H1 (cell line): ENCODE results near the gene IL6R. TPM values are rescaled to one million over a fixed set of nuclear protein-coding genes. Genes with fewer than 3 reads are reported as not detected.

Source experiments
- CTCF ChIA-PET: fragments of 300-600 bp; sonication (Branson Sonifier 250); formaldehyde crosslinking; loops from one replicate; lab custom pipeline; 2021; ENCODE audit not compliant: partially characterized antibody; lab: Charles Lee
- POLR2A ChIA-PET: fragments of 300-600 bp; sonication (Branson Sonifier 250); formaldehyde crosslinking; loops from one replicate; lab custom pipeline; 2021; ENCODE audit warnings: inconsistent platforms; ENCODE audit not compliant: partially characterized antibody; lab: Charles Lee
- DNase-seq, 2 experiments: peaks; one replicate each; pipeline versions ENCODE4 v3.0.0 to v3.0.0-alpha.2; 2010 to 2022; ENCODE audit warnings: low spot score in 2 of 2, low read depth in 1 of 2, mixed read lengths in 1 of 2
- FAIRE-seq: peaks from 2 replicates; lab custom pipeline; 2011; peaks lifted over from hg19 to GRCh38; lab: Jason Lieb, UNC
- H2AFZ ChIP-seq: 2 replicates; pipeline ENCODE4 v1.8.1; 2012; ENCODE audit warnings: low read length, inconsistent platforms
- H2AK5ac ChIP-seq: 2 replicates; pipeline ENCODE4 v1.6.1; 2013; ENCODE audit warnings: low read depth, low read length
- H2BK120ac ChIP-seq: replicated peaks from 2 replicates; pipeline ENCODE3; 2013; ENCODE audit warnings: low read depth, low read length, inconsistent platforms
- H2BK12ac ChIP-seq: 2 replicates; pipeline ENCODE4 v1.6.1; 2013; ENCODE audit warnings: low read depth, low read length
- H2BK15ac ChIP-seq: 2 replicates; pipeline ENCODE4 v1.6.1; 2013; ENCODE audit warnings: low read length
- H2BK20ac ChIP-seq: 2 replicates; pipeline ENCODE4 v1.6.1; 2013; ENCODE audit warnings: low read length
- H2BK5ac ChIP-seq: 2 replicates; pipeline ENCODE4 v1.6.1; 2013; ENCODE audit warnings: low read depth, low read length
- H3K14ac ChIP-seq: 2 replicates; pipeline ENCODE4 v1.6.1; 2013; ENCODE audit warnings: inconsistent platforms; ENCODE audit not compliant: insufficient read length
- H3K18ac ChIP-seq: 2 replicates; pipeline ENCODE4 v1.6.1; 2013; ENCODE audit warnings: low read length; ENCODE audit errors: extremely low read depth
- H3K23ac ChIP-seq: 2 replicates; pipeline ENCODE4 v1.6.1; 2013; ENCODE audit warnings: inconsistent platforms; ENCODE audit not compliant: insufficient read length
- H3K23me2 ChIP-seq: 2 replicates; pipeline ENCODE4 v1.6.1; 2013; ENCODE audit warnings: low read depth, low read length
- H3K27ac ChIP-seq: 2 replicates; pipeline ENCODE4 v1.6.1; 2011; ENCODE audit warnings: low read depth, low read length, inconsistent platforms
- H3K27me3 ChIP-seq, 4 experiments: replicated peaks in 1 of 4; 1 replicate in 1 of 4; 2 replicates in 3 of 4; pipeline versions ENCODE4 v1.6.1 to v1.8.1; 2011 to 2013; ENCODE audit warnings: low read length in 3 of 4, mild to moderate bottlenecking in 3 of 4, inconsistent platforms in 2 of 4, mixed read lengths in 2 of 4, moderate library complexity in 1 of 4; ENCODE audit not compliant: control insufficient read depth in 3 of 4, insufficient read depth in 3 of 4; ENCODE audit errors: extremely low read depth in 1 of 4
- H3K36me3 ChIP-seq, 4 experiments: 2 replicates each; pipeline versions ENCODE4 v1.6.1 to v1.8.1; 2011 to 2013; ENCODE audit warnings: mild to moderate bottlenecking in 4 of 4, low read length in 3 of 4, moderate library complexity in 2 of 4, control low read depth in 1 of 4, inconsistent platforms in 1 of 4; ENCODE audit not compliant: insufficient read depth in 4 of 4, control insufficient read depth in 2 of 4
- H3K4ac ChIP-seq: replicated peaks from 2 replicates; pipeline ENCODE3; 2013; ENCODE audit warnings: low read length, low read depth, mixed read lengths, inconsistent platforms; ENCODE audit not compliant: insufficient read length
- H3K4me1 ChIP-seq, 4 experiments: replicated peaks in 1 of 4; 1 replicate in 1 of 4; 2 replicates in 3 of 4; pipeline versions ENCODE4 v1.6.1 to v1.8.1; 2011 to 2013; ENCODE audit warnings: low read length in 3 of 4, inconsistent platforms in 2 of 4, mixed read lengths in 1 of 4; ENCODE audit not compliant: insufficient read depth in 4 of 4, control insufficient read depth in 3 of 4
- H3K4me2 ChIP-seq, 2 experiments: 2 replicates each; pipeline versions ENCODE4 v1.6.1 to v1.8.1; 2011 to 2013; ENCODE audit warnings: low read depth in 2 of 2, low read length in 2 of 2, control low read depth in 1 of 2, inconsistent platforms in 1 of 2, mild to moderate bottlenecking in 1 of 2; ENCODE audit not compliant: insufficient read depth in 1 of 2
- H3K4me3 ChIP-seq, 4 experiments: fragments of 200-600, 300-600 bp in 1 of 4; sonication (generic), shearing (Covaris generic), sonication (Bioruptor Twin) in 1 of 4; 2 replicates each; pipeline versions ENCODE4 v1.5.1 to v1.8.1; 2011 to 2016; ENCODE audit warnings: low read length in 4 of 4, low read depth in 3 of 4, control low read depth in 2 of 4, inconsistent platforms in 2 of 4, mild to moderate bottlenecking in 2 of 4, mixed read lengths in 1 of 4, moderate library complexity in 1 of 4; ENCODE audit not compliant: insufficient read depth in 2 of 4; ENCODE audit errors: extremely low read depth in 1 of 4
- H3K56ac ChIP-seq: replicated peaks from 2 replicates; pipeline ENCODE3; 2013; ENCODE audit warnings: low read depth, mild to moderate bottlenecking, mixed read lengths, low read length, inconsistent platforms; ENCODE audit not compliant: insufficient read length
- H3K79me1 ChIP-seq: 2 replicates; pipeline ENCODE4 v1.6.1; 2013; ENCODE audit warnings: low read depth, low read length, control low read depth
- H3K79me2 ChIP-seq, 2 experiments: 2 replicates each; pipeline versions ENCODE4 v1.6.1 to v1.8.1; 2012 to 2013; ENCODE audit warnings: low read length in 2 of 2, mild to moderate bottlenecking in 2 of 2, inconsistent platforms in 1 of 2; ENCODE audit not compliant: insufficient read depth in 2 of 2, control insufficient read depth in 1 of 2
- H3K9ac ChIP-seq, 4 experiments: replicated peaks in 1 of 4; 1 replicate in 1 of 4; 2 replicates in 3 of 4; pipeline versions ENCODE4 v1.6.1 to v1.8.1; 2011 to 2013; ENCODE audit warnings: low read depth in 3 of 4, low read length in 3 of 4, control low read depth in 2 of 4, mild to moderate bottlenecking in 2 of 4, moderate library complexity in 2 of 4, inconsistent platforms in 1 of 4; ENCODE audit errors: extremely low read depth in 1 of 4
- H3K9me3 ChIP-seq, 2 experiments: 2 replicates each; pipeline versions ENCODE4 v1.6.1 to v1.8.1; 2012 to 2013; ENCODE audit warnings: mild to moderate bottlenecking in 2 of 2, moderate library complexity in 2 of 2, control low read depth in 1 of 2, inconsistent platforms in 1 of 2, low read depth in 1 of 2, low read length in 1 of 2, mixed read lengths in 1 of 2; ENCODE audit not compliant: insufficient read depth in 2 of 2
- H4K20me1 ChIP-seq, 2 experiments: replicated peaks in 1 of 2; 2 replicates each; pipeline versions ENCODE3 to v1.8.1; 2011 to 2013; ENCODE audit warnings: inconsistent platforms in 2 of 2, low read length in 2 of 2, mild to moderate bottlenecking in 1 of 2; ENCODE audit not compliant: insufficient read depth in 2 of 2, control insufficient read depth in 1 of 2
- H4K5ac ChIP-seq: 2 replicates; pipeline ENCODE4 v1.6.1; 2013; ENCODE audit warnings: low read length, low read depth, mixed read lengths, inconsistent platforms; ENCODE audit not compliant: insufficient read length
- H4K8ac ChIP-seq: 2 replicates; pipeline ENCODE4 v1.8.0; 2013; ENCODE audit warnings: mild to moderate bottlenecking, moderate library complexity, low read length, inconsistent platforms; ENCODE audit not compliant: insufficient read depth; ENCODE audit errors: extremely low read depth
- H4K91ac ChIP-seq: replicated peaks from 2 replicates; pipeline ENCODE3; 2013; ENCODE audit warnings: low read length, mixed read lengths, inconsistent platforms; ENCODE audit not compliant: insufficient read length
- PHF8 ChIP-seq: fragments of 200-600 bp; sonication (generic); conservative IDR thresholded peaks from 2 replicates; pipeline ENCODE4 v1.7.1; 2012; ENCODE audit warnings: low read depth, mild to moderate bottlenecking, inconsistent platforms, low read length, moderate library complexity
- WGBS, 2 experiments: shearing (Covaris generic) in 1 of 2; methylation state at CpG; one replicate each; pipeline versions ENCODE4 v1.1.6 to v1.1.7; 2013 to 2015; ENCODE audit warnings: low lambda C conversion rate in 2 of 2, mixed read lengths in 2 of 2, inconsistent platforms in 1 of 2, low coverage in 1 of 2, missing lambda C conversion rate in 1 of 2; ENCODE audit not compliant: insufficient replicate concordance in 2 of 2, insufficient coverage in 1 of 2, insufficient read length in 1 of 2; ENCODE audit errors: extremely low coverage in 1 of 2, missing lambda C conversion rate in 1 of 2; 5-methylcytosine and 5-hydroxymethylcytosine counted together
- polyA plus RNA-seq, 7 experiments: library from polyadenylated mRNA; depleted of rRNA in 3 of 7; stranded (reverse) in 5 of 7; unstranded in 2 of 7; fragments of >200 nt in 5 of 7; fragments of 200-250 nt in 2 of 7; gene quantifications; 1 replicate in 5 of 7; 2 replicates in 1 of 7; 4 replicates in 1 of 7; pipeline versions ENCODE4 v1.2.1 to v1.2.3, GENCODE V29; 2011 to 2013; ENCODE audit warnings: missing spikeins in 2 of 7, mixed read lengths in 2 of 7
- total RNA-seq: library from RNA; stranded (reverse); fragmentation: NEBNext Ultra II Directional; extraction: Animal tissue kit (Norgen Biotek cat#: 25700); gene quantifications from 2 replicates; pipeline ENCODE4 v1.2.1, GENCODE V29; 2021

Gene IL6R
- total and polyA plus RNA-seq, 2 of the 8 experiments (the other 6 are each of a cell fraction or from before 2014, with no cell fraction given): 2.3 to 3.0 TPM

GRCh38 chr1:154512760-154513159 is 107.6 kb downstream of the IL6R start:
- Histone ChIP-seq H3K23me2 (no peaks in the 10 kb centered on the region), H2AK5ac (no peak overlapping the region), H3K18ac (no peak overlapping the region), H4K5ac (no peak overlapping the region), H4K8ac (no peak overlapping the region), H3K4me3 (no peak overlapping the region), H3K4ac (no peak overlapping the region), H2AFZ (no peak overlapping the region), H3K23ac (no peak overlapping the region), H2BK5ac (no peak overlapping the region), H2BK120ac (no peak overlapping the region), H3K4me1 (no peaks in the 10 kb centered on the region), H3K9me3 (no peaks in the 10 kb centered on the region), H3K27me3 (no peaks in the 10 kb centered on the region; a peak in 1 of 7 replicates), H4K91ac (no peak overlapping the region), H3K79me2 (no peaks in the 10 kb centered on the region), H3K9ac (no peak overlapping the region), H3K36me3 (no peaks in the 10 kb centered on the region), H4K20me1 (no peaks in the 10 kb centered on the region), H2BK20ac (no peak overlapping the region), H3K14ac (no peak overlapping the region), H3K56ac (no peak overlapping the region), H3K4me2 (no peak overlapping the region), H2BK12ac (no peak overlapping the region), H2BK15ac (no peak overlapping the region), H3K79me1 (no peaks in the 10 kb centered on the region), H3K27ac (no peak overlapping the region)
- WGBS, 2 experiments: 85% methylated on average over 3 of the region's 3 CpGs; no CpG with 5 or more reads in 1 of the 2 experiments
- no peak for TF ChIP-seq PHF8
- CTCF ChIA-PET: interaction anchor here (0.9 to 2.5 kb wide), 6 partner anchors 9 to 366 kb away, joined by 3 to 8 read pairs (median 4); no protein-coding TSS in a partner anchor
- POLR2A ChIA-PET: no interaction called here
- FAIRE-seq: no peak
- DNase-seq: no peak
